GM19372 (cell line): ENCODE data around the gene SLCO1A2.
"Not testable (repeated sequence)": the region's sequence is repeated elsewhere in the genome, so short reads cannot be mapped to it uniquely, and the experiment has no call there.

Source experiments
- ATAC-seq: cut with Tn5 transposase; IDR thresholded peaks from one replicate; pipeline ENCODE4 v1.9.1; 2021; ENCODE audit warnings: mild to moderate bottlenecking, low read depth, moderate library complexity; ENCODE audit not compliant: unreplicated experiment

Gene SLCO1A2

GRCh38 chr12:21334771-21335325 lies at the start of gene SLCO1A2:
Gene SLCO1A2 (minus strand): TSS chr12:21334917. CDS start chr12:21334647, 270 bp downstream.
- no peak for ATAC-seq

GRCh38 chr12:21384261-21384660 lies 49.5 kb upstream of the SLCO1A2 start:
- no peak for ATAC-seq

GRCh38 chr12:21381320-21381719 lies 46.6 kb upstream of the SLCO1A2 start:
- not testable (repeated sequence) for ATAC-seq

GRCh38 chr12:21379218-21379617 lies 44.5 kb upstream of the SLCO1A2 start:
- ATAC-seq = no peak

GRCh38 chr12:21372602-21373001 lies 37.9 kb upstream of the SLCO1A2 start, which contains the start of gene IAPP:
Gene IAPP (plus strand): TSS chr12:21372902. CDS start chr12:21373352, 450 bp downstream.
- ATAC-seq = no peak

- no peak for ATAC-seq
These were observed 36.2 kb upstream of the SLCO1A2 start for GRCh38 chr12:21370845-21371449.

- ATAC-seq = no peak
These were observed 34.6 kb upstream of the SLCO1A2 start for GRCh38 chr12:21369141-21369980.

GRCh38 chr12:21360632-21361031 lies 25.9 kb upstream of the SLCO1A2 start:
- ATAC-seq = not testable (repeated sequence)

GRCh38 chr12:21354641-21355040 lies 19.9 kb upstream of the SLCO1A2 start:
- no peak for ATAC-seq

- ATAC-seq = no peak
These were observed 19.2 kb upstream of the SLCO1A2 start for GRCh38 chr12:21353948-21354347.

GRCh38 chr12:21353487-21353886 lies 18.8 kb upstream of the SLCO1A2 start:
- no peak for ATAC-seq

- no peak for ATAC-seq
These were observed 16.3 kb upstream of the SLCO1A2 start for GRCh38 chr12:21350975-21351374.

GRCh38 chr12:21346542-21347205 lies 12.0 kb upstream of the SLCO1A2 start:
- no peak for ATAC-seq

- ATAC-seq = no peak
These were observed 8.9 kb upstream of the SLCO1A2 start for GRCh38 chr12:21343636-21344035.

GRCh38 chr12:21341769-21342168 lies 7.1 kb upstream of the SLCO1A2 start:
- no peak for ATAC-seq

GRCh38 chr12:21340403-21340802 lies 5.7 kb upstream of the SLCO1A2 start:
- ATAC-seq = no peak

GRCh38 chr12:21339921-21340320 lies 5.2 kb upstream of the SLCO1A2 start:
- ATAC-seq = no peak

GRCh38 chr12:21337959-21338744 lies 3.4 kb upstream of the SLCO1A2 start:
- ATAC-seq = no peak

- no peak for ATAC-seq
These were observed 2.7 kb upstream of the SLCO1A2 start for GRCh38 chr12:21337453-21337852.

- no peak for ATAC-seq
These were observed 1.9 kb upstream of the SLCO1A2 start for GRCh38 chr12:21336656-21337055.
